Activated T-helper 9 cell treated with anti-CD3 and anti-CD28 coated beads, Interleukin-2, amount 50 U/mL, for 16 hours (primary cell): ENCODE measurements around the gene KCNK5.

ENCODE experiments used
- DNase-seq: peaks from one replicate; pipeline ENCODE4 v3.0.0-alpha.2; 2020; ENCODE audit warnings: low read depth

The KCNK5 gene

DNA sequence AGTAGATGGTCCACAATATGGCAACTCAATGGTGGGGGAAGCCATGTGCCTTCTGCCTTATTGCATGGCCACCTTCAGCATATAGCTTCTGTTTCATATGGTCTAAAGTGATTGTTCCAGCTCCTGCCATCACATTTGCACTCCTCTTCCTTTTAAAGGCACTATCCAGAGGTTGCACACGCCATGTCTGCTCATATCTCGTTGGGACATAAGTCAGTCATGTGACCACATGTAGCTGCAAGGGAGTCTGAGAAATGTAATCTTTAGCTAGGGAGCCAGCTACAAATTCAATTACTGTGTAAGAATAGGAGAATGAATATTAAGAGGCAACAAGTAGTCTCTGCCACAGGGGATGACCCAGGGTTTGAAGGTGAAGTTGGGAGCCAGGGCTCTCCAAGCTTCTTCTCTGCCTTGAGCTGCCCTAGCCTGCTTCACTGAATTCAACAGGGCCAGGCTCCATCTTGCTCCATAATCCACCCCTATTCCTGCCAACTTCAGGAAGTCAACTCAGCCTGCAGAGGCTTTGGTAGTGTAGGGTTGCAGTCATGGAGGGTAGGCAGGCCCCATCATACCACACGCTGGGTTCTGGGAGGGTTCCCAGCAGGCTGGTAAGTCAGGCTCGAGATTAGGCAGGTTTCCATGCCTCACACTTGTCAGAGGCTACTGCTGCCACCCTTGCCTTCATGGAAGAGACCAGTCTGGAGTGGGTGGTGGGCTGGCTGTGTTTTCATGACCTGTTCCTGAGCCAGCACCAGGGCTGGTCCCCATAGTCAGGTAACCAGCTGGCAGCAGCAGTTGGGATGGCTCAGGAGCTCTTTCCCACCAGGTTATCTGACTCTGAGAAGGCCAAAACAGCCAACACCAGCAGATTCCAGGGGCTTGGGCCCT lies 57.5 kb downstream of the KCNK5 start:
- no peak for DNase-seq

DNA sequence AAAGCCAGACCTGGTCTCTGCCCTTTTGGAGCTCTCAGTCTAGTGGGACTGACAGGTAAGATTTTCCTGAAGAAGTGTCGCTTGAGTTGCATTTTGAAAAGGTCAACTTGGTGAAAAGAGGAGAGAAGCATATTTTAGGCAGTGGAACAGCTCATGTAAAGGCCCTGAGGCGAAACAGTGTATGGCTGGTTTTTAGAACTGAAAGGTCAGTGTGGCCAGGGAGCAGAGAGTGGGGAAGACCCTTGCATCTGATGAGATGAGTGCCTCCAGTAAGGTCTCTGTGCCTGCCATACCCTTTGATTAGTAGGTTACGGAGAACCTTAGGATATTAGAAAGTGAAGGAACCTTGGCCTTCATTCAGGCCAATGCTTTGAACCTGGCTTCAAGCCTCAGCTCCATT lies 58.4 kb downstream of the KCNK5 start:
- no peak for DNase-seq

DNA sequence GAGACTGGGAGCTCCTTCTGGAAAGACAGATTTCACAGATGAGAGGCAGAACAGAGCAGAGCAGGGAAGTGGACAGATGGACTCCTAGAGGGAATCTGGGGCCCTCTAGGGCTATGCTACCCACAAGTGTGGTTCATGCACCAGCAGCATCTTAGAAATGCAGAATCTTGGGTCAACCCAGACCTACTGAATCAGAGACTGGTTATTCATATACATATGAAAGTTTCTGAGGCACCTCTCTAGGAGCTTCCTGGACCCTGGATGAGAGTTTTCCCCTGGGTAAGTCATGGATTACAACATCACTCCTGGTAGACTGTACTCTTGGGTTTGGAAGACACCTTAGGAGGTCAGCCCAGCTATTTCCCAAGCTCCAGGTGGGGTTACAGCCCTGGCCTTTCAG lies 58.9 kb downstream of the KCNK5 start:
- DNase-seq: no peak

DNA sequence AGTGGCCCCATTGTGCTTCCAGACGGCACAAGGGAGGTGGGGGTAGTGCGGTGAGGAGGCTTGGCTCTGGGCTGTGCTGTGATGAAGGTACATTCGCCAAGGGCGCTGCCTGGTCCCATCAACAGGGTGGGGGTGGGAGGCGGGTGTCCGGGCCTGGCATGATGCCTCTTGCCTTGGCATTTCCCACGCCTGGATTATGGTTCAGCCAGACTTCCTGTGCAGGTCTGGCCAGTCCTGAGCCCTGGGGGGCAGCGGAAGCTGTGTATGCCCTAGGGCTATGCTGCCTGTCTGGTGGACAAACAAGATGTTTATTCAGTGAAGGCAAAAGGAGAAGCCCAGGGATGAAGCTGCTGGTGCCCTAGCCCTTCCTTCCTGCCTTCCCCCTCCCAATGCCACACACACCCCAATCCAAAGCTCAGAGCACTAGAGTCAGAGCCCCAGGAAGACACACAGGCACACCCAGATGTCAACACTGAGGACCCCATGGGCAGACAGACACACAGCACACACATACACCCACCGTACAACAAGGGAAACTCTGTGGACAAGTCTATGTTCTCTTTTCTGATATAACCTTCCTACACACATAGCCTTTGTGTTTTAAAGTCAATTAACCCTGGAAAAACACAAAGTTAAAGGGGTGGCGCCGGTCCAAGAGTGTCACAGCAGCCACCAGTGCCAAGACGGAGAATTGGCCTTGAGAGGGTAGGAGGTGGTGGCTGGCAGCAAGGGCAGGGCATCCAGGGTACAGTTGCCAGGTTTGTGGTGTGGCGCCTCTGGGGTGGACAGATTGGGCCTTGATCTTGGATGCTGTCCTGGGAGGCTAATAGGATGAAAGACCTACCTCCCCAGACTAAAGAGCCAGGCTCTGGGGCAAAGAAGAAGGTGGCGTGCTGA lies 59.6 kb downstream of the KCNK5 start:
- no peak for DNase-seq

DNA sequence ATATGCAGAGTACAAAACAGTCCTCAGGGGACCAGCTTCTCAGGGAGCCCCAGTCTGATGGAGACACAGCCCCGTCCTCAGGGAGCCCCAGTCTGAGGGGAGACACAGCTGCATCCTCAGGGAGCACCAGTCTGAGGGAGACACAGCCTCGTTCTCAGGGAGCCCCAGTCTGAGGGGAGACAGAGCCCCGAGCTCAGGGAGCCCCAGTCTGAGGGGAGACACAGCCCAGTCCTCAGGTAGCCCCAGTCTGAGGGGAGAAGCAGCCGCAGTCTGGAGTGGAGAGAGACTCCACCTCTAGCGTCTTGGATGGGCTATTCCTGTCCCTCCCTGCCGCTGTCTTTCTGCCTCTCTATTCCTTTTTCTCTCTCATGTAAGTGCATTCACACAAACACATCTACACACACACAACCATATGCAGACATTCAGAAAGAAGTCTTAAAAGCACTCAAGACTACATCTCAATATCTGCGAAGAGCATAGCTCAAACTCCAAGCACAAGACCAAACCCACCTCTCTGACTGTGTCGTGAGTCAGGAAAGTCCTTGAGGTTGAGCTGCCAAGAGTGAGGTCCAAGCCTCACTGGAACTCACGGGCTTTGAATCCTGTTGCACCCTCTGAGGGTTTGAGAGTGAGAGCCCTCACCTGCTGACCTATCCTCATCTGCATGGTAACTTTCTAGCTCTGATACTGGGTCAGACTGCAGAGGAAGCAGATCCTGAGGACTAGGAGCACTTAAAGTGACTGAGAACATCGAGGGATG lies 61.2 kb downstream of the KCNK5 start:
- no peak for DNase-seq

DNA sequence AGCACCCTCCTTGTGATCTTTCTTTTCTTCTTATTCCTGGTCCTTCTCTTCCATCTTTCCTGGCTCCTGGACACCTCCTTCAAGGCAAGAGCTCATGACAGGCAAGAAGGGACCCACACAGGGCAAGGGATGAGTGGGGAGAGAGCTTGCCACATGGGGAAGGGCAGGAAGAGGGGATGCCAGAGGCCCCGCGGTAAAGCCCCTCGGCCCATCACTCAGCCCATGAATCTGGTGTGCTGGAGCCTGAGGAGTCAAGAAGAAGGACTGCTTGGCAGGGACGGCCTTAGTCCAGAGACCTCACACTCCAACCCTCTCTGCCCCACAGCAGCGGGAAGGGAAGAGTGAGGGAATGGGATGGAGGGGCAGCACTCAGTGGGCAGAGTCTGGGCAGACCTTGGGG lies 62.0 kb downstream of the KCNK5 start:
- no peak for DNase-seq

DNA sequence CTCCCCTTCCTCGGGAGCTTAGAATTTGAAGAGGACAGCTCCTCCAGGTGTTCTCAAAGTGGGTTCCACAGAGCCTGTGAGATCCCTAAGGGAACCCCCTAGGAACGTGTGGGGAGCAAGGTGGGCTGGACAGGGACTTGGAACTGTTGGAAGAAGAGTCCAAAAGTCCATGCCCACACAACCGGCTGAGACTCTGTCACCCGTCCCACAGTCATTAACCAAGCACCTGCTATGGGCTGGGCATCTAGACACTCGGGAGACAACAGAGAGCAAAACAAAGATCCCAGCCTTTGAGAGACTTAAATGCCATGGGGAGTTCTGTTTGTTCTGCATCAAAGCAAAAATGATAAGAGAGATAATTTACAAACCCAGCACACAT lies 62.4 kb downstream of the KCNK5 start:
- DNase-seq: no peak

DNA sequence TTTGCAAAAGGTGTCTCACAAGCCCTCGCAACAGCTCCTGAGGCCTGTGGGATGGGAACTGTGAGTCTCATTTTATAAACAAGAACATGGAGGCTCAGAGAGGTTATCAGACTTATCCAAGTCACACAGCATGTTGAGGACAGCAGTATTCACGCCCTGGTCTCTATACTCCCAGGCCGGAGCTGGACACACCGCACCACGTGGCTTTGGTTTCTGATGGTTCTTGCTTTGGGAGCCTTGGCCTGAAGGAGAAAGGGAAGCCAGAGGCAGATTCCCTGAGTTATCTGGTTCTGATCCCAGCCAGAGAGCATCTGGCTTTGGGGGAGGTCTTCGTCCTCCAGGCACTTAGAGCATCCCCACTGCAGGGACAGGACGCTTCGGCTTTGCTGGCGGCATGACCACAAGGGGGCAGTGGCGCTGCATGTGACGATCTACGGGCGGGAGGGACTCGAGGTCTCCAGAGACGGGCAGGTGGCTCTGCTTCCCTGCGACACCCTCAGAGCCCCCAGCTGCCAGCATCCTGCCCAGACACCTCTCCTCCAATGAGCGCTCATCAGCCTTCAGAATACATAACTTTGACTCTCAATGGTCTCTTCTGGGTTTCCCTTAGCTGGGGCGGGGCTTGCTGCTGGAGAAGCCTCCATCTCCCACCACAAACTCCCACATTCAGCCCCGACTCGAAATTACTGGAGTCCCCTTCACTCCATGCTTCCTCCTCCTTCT lies 62.9 kb downstream of the KCNK5 start:
- DNase-seq: peak; percentile 65

DNA sequence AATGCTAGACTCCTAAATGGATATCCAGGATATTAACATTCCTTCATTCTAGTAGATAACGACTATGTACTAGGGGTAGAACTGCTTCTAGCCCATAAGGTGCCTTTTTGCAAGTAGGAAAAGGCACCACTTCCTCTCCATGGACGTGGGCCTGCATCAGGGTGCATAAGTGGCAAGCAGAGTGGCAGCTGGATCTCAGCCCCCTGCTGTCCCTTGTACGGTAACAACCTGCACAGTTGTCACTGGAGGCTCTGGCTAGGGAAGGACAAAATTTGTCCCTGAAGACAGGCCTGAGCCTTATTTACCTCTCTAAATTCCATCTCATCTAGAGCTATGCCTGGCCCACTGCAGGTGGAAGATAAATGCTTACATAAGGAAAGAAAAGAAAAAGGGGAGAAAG lies 71.8 kb downstream of the KCNK5 start:
- DNase-seq: no peak

DNA sequence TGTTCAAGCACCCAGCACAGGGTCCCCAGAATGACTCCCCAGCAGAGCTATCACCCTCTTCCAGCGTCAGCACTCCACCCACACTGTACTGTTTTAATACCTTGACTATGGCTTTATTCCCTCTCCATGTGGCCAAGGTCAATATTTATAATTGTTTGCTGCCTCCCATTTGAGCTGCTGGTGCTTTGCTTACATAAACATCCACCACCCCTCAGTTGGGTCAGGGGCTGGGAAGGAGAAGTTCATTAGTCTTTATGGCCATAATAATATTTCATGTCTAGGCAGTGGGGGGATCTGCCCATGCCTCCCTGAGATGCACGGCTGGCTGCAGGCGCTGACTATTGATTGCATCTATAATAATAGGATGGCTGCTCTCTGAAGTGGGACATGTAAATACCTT lies 72.5 kb downstream of the KCNK5 start:
- DNase-seq: no peak

DNA sequence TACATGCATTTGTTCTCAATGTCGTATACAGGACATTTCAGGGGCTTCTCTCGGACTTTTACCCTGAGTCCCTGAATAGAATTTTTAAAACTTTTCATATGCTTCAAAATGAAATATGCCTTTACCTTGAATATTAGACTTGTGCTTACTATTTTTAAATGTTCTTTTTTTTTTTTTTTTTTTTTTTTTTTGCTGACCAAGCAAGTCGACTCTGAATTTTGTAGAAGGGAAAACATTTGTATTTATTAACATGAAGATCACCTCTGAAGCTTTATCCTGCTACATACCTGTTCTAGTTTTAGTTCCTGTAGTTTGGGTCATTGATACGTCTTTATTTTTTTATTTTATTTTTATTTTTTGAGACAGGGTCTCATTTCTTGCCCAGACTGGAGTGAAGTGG lies 74.6 kb downstream of the KCNK5 start:
- DNase-seq: no peak

DNA sequence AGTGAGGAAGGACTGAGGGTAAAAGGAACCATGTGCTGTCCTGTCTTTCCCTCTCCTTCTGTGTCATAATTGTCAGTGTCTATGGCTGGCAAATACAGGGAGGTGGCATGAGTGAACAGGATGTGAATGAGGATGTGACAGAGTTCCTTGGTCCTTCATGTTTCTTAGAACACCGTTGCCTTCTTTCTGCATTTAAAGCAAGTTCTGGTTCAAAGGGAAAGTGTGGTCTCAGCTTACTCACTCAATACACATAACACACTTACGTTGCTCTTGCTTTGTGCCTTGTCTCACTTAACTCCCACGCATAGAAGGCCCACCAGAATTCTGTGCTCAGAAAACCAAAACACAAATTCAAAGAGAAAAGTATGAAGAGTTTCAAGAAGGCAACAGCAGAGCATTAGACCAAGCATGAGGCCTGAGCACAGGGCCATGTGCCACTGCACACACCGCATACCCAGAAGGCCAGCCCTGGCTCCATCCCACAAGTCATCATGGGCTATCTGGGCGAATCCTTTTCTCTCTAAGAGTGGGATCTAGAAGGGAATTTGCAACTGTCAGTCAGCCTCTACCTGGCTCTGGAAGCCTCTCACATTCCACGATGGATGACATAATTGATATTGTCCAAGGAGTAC lies 75.4 kb downstream of the KCNK5 start:
- DNase-seq: no peak

DNA sequence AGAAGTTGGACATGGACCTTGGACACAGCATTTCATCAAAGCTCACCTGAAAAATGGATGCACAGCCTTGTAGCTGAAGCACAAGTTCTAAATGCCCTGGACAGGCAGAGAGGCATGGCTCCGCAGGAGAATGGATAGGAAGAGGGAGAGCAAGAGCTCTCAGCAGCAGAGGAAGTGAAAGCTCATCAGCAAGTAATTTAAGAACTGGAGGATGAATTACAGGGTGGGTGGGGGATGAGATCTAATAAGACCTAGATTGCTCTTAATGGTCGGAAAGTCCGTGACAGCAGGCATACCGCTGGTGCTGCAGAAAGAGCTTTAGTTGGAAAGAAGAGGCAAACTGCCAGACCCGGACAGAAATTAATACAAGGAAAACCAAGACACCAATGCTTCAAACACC lies 77.0 kb downstream of the KCNK5 start:
- no peak for DNase-seq

DNA sequence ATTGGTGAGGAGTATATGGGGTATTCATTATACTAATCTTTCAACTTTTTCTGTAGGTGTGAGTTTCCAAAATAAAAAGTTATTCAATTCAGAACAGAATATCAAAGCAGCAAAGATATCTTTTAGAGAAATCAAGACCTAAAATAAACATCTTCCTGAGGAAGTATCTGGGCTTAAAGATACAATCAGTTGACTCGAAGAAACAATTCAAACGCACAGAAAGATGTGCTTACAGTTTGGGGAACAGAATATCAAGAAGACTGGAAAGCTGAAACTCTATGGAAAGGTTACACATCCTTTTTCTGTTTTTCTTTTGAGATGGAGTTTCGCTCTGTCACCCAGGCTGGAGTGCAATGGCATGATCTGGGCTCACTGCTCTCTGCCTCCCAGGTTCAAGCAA lies 78.1 kb downstream of the KCNK5 start:
- no peak for DNase-seq

DNA sequence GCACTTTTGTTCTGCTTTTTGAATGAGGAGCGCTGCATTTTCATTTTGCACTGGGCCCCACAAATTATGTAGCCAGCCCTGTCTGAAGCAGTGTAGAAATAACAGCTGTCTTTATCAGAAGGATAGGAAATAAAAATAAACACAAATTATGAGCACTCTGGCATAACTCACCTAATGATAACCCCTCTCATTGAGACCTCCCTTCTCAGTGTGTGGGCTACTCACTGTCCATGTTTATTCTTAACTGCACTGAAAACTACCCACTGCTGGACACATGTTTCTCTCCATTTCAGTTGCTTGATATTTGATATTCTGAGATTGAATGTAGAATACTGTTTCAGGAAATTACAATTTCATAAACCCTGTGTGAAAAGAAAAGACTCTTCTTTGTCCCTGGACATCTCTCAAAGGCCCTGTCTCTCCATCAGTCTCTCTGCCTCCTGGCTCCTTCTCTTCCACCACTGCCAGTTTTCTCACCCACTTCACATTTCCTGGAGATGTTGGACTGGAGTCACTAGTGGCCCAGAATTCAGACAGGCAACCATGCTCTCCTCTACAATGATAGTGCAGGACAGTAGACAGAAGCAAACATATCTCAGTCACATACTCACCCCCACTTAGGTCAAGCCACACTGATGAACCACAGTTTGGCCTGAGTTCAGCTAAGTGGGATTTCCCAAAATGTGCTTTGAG lies 84.6 kb downstream of the KCNK5 start:
- DNase-seq: no peak

DNA sequence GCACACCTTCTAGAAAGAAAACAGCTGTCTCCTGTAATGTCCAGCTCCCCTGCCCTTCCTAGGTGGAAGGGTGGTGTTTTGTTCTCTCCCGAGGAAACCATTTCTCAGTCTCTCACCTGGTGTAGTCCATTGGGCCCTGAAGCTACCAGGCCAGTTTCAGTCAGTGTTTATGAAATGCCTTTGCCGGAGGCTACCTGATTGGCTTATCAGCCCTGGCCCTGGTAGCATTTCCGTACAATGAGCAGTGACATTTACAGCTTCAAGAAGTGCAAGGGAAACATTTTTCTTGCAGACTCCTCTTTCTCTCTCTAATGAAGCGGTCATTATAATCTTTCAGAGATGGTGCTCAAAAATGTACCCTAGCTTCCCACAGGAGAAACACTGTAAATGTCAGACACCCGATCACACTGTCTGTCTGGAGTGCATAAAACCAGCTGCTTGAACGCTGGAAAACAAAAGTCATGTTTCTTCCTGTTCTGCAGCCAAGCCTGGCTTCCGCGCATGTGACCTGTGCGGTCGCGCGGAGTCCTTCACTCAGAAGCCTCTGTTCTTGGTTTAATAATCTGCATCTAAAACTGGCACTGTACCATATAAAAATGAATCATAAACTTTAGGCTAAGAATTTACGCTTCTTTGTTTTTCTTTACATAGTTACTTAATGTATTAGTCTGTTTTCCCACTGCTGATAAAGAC lies 85.9 kb downstream of the KCNK5 start:
- no peak for DNase-seq

DNA sequence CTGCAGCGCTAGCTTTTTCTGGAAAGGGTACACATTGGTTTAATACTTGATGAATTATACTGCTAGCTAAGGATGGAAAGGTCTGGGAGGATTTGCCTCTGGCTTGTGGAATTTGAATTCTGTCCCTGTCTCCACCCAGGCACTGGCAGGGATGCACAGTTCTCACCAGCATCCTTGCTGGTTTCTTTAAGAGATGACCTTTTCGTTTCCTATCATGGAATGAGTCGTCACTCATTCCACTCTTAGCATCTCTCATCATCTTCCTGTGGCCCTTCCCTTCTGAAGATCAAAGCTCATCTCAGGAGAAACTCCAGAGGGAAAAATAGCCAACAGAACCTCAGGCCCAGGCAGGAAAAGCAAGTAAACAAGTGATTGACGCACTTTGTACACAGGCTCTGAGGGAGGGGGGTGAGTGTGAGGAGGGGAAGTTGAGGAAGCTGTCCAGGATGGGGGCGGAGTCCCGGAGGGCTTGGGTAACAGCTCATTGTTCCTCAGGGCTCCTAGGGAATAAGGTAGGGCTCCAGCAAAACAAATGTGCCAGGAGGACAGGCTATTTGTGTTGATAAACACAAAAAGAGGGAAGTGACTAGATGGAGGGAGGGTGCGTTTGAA lies 88.6 kb downstream of the KCNK5 start:
- DNase-seq: no peak
